Vagina (tissue), 2 donors: Measurements from ENCODE around the gene RAB3B. TPM values are rescaled to one million over a fixed set of nuclear protein-coding genes. Genes with fewer than 3 reads are reported as not detected.
A peak's percentile ranks its signal among the peaks of the same experiment; 100 is the strongest.

Experiments
- DNase-seq, 2 donors: peaks; one replicate each; pipeline ENCODE4 v3.0.0-alpha.2; 2017; ENCODE audit errors: extremely low spot score in 2 of 2
- H3K27ac ChIP-seq: fragments of 200-600 bp; sonication (generic); one replicate; pipeline ENCODE4 v1.5.1; 2019
- H3K27me3 ChIP-seq: fragments of 200-600 bp; sonication (generic); one replicate; pipeline ENCODE4 v1.5.1; 2019
- H3K36me3 ChIP-seq, 2 donors: fragments of 200-600 bp; sonication (generic); one replicate each; pipeline ENCODE4 v1.5.1; 2017 to 2019
- H3K4me1 ChIP-seq: fragments of 200-600 bp; sonication (generic); one replicate; pipeline ENCODE4 v1.5.1; 2019
- H3K4me3 ChIP-seq, 2 donors: fragments of 200-600 bp; sonication (generic); 1 replicate in 1 of 2; 2 replicates in 1 of 2; pipeline ENCODE4 v1.5.1; 2016 to 2019
- H3K9me3 ChIP-seq: fragments of 200-600 bp; sonication (generic); one replicate; pipeline ENCODE4 v1.5.1; 2019
- CTCF ChIP-seq, 3 experiments: fragments of 450-650 bp in 2 of 3; fragments of 200-600 bp in 1 of 3; sonication (generic) in 1 of 3; IDR thresholded peaks; one replicate each; pipeline ENCODE4 v1.5.1; 2017 to 2019; ENCODE audit warnings: antibody characterized with exemption in 3 of 3, mild to moderate bottlenecking in 2 of 3, moderate library complexity in 2 of 3
- POLR2A ChIP-seq, 2 donors: fragments of 450-650 bp; IDR thresholded peaks; one replicate each; pipeline ENCODE4 v1.6.1; 2017; ENCODE audit warnings: antibody characterized with exemption in 2 of 2, mild to moderate bottlenecking in 2 of 2, moderate library complexity in 2 of 2
- POLR2AphosphoS5 ChIP-seq, 2 donors: sonication (generic); formaldehyde crosslinking; IDR thresholded peaks; one replicate each; pipeline ENCODE4 v1.9.0; 2017; ENCODE audit warnings: antibody characterized with exemption in 2 of 2, mild to moderate bottlenecking in 2 of 2, low read depth in 1 of 2; ENCODE audit not compliant: insufficient read depth in 1 of 2
- intact Hi-C: fragments of 100-400 bp; cut with DNase I; formaldehyde crosslinking; loops from one replicate; pipeline ENCODE4 v1.15.1; 2023
- total RNA-seq: library from RNA; depleted of rRNA; stranded (reverse); fragments of >200 nt; gene quantifications from one replicate; pipeline ENCODE4 v1.2.3, GENCODE V29; 2016

The RAB3B gene
- total RNA-seq, 1 donor from 2014 or later = 2.0 TPM

- DNase-seq = peak; percentile 99 to 100
- H3K4me3 ChIP-seq = peak within 1 kb of the TSS; percentile 80 to 90
- H3K36me3 ChIP-seq = no peaks in the 10 kb centered on the region
- no peaks in the 10 kb centered on the region for H3K27me3 ChIP-seq
- peak within 1 kb of the TSS; percentile 85 for H3K27ac ChIP-seq
- peaks cover 43% of the 10 kb centered on the region for H3K4me1 ChIP-seq
- no peaks in the 10 kb centered on the region for H3K9me3 ChIP-seq
- TF ChIP-seq CTCF (IDR thresholded peaks at IDR 0.05) (no peak), POLR2A (IDR thresholded peaks at IDR 0.05) (peak in 1 of 2 donors; percentile 89), POLR2AphosphoS5 (IDR thresholded peaks at IDR 0.05; ENCODE audit: insufficient read depth in 1 of 2, low read depth in 1 of 2) (peak; percentile 96 to 99)
- intact Hi-C loops = loop anchor here (5.0 to 10.0 kb wide), 2 partner anchors 816 to 1319 kb away; partner anchors contain the start of genes COA7 and CPT2
Measured at GRCh38 chr1:51878616-51879336, 111.7 kb downstream of the RAB3B start, which contains the start of gene NRDC. TSS of gene NRDC (minus strand) at chr1:51878727. CDS start at chr1:51878615, 112 bp downstream.

GRCh38 chr1:51878308-51878615 is 112.2 kb downstream of the RAB3B start:
- Histone ChIP-seq H3K4me1 (peaks cover 48% of the 10 kb centered on the region), H3K27ac (peak overlapping the region; percentile 85), H3K36me3 (no peaks in the 10 kb centered on the region), H3K4me3 (peak overlapping the region; percentile 80 to 90), H3K27me3 (no peaks in the 10 kb centered on the region), H3K9me3 (no peaks in the 10 kb centered on the region)
- TF ChIP-seq POLR2AphosphoS5 (IDR thresholded peaks at IDR 0.05; ENCODE audit: insufficient read depth in 1 of 2, low read depth in 1 of 2) = no peak
- TF ChIP-seq CTCF (IDR thresholded peaks at IDR 0.05) = no peak
- no peak for TF ChIP-seq POLR2A (IDR thresholded peaks at IDR 0.05)
- intact Hi-C loops = loop anchor here (5.0 to 10.0 kb wide), 2 partner anchors 817 to 1319 kb away; partner anchors contain the start of genes COA7 and CPT2
- DNase-seq = no peak

- Histone ChIP-seq H3K36me3 (no peaks in the 10 kb centered on the region), H3K27me3 (no peaks in the 10 kb centered on the region), H3K9me3 (no peaks in the 10 kb centered on the region), H3K27ac (peak overlapping the region; percentile 85), H3K4me3 (peak overlapping the region; percentile 80 to 90), H3K4me1 (peaks cover 54% of the 10 kb centered on the region)
- intact Hi-C loops = loop anchor here (5.0 to 10.0 kb wide), 2 partner anchors 817 to 1320 kb away; partner anchors contain the start of genes COA7 and CPT2
- peak in 1 of 2 donors; percentile 89 for DNase-seq
- no peak for TF ChIP-seq POLR2A (IDR thresholded peaks at IDR 0.05)
- TF ChIP-seq POLR2AphosphoS5 (IDR thresholded peaks at IDR 0.05; ENCODE audit: insufficient read depth in 1 of 2, low read depth in 1 of 2) = no peak
- TF ChIP-seq CTCF (IDR thresholded peaks at IDR 0.05) = no peak
Measured at GRCh38 chr1:51877434-51878307, 112.8 kb downstream of the RAB3B start.

- Histone ChIP-seq H3K9me3 (no peaks in the 10 kb centered on the region), H3K27me3 (no peaks in the 10 kb centered on the region), H3K4me3 (no peak overlapping the region), H3K4me1 (peaks cover 69% of the 10 kb centered on the region), H3K36me3 (no peaks in the 10 kb centered on the region), H3K27ac (no peak overlapping the region)
- TF ChIP-seq POLR2AphosphoS5 (IDR thresholded peaks at IDR 0.05; ENCODE audit: insufficient read depth in 1 of 2, low read depth in 1 of 2) (no peak), POLR2A (IDR thresholded peaks at IDR 0.05) (no peak), CTCF (IDR thresholded peaks at IDR 0.05) (no peak)
- intact Hi-C loops = loop anchor here (5.0 to 10.0 kb wide), 2 partner anchors 819 to 1321 kb away; partner anchors contain the start of genes COA7 and CPT2
- DNase-seq = no peak
Measured at GRCh38 chr1:51875836-51876235, 114.7 kb downstream of the RAB3B start.
